Upper lobe of left lung (tissue), 6 donors: Measurements from ENCODE around the gene GPBP1L1. TPM values are rescaled to one million over a fixed set of nuclear protein-coding genes. Genes with fewer than 3 reads are reported as not detected.
"Not testable (repeated sequence)": the region's sequence is repeated elsewhere in the genome, so short reads cannot be mapped to it uniquely, and the experiment has no call there.

Experiments
- ATAC-seq, 2 donors: fragments of 200-7000 bp; cut with Tn5 transposase; one replicate each; pipeline ENCODE4 v1.9.1; 2022; ENCODE audit warnings: mild to moderate bottlenecking in 2 of 2, moderate library complexity in 2 of 2; ENCODE audit not compliant: low FRiP score in 2 of 2
- DNase-seq, 2 donors: peaks; one replicate each; pipeline ENCODE4 v3.0.0-alpha.2; 2019 to 2020
- H3K27ac ChIP-seq, 4 donors: fragments of 200-600 bp; sonication (generic); one replicate each; pipeline ENCODE4 v1.5.1; 2016 to 2019
- H3K27me3 ChIP-seq, 4 donors: fragments of 200-600 bp; sonication (generic); one replicate each; pipeline ENCODE4 v1.5.1; 2017 to 2019
- H3K36me3 ChIP-seq, 4 donors: fragments of 200-600 bp; sonication (generic); one replicate each; pipeline ENCODE4 v1.5.1; 2016 to 2019
- H3K4me1 ChIP-seq, 4 donors: fragments of 200-600 bp; sonication (generic); one replicate each; pipeline ENCODE4 v1.5.1; 2018 to 2019
- H3K4me3 ChIP-seq, 4 donors: fragments of 200-600 bp; sonication (generic); one replicate each; pipeline ENCODE4 v1.5.1; 2017 to 2019; ENCODE audit warnings: mild to moderate bottlenecking in 2 of 4, moderate library complexity in 1 of 4
- H3K9me3 ChIP-seq, 4 donors: fragments of 200-600 bp; sonication (generic); one replicate each; pipeline ENCODE4 v1.5.1; 2018 to 2019
- EP300 ChIP-seq, 4 donors: sonication (generic); formaldehyde crosslinking; IDR thresholded peaks; one replicate each; pipeline ENCODE4 v1.5.1; 2017; ENCODE audit warnings: antibody characterized with exemption in 4 of 4, control low read depth in 2 of 4
- POLR2A ChIP-seq, 4 donors: fragments of 450-650 bp; IDR thresholded peaks; one replicate each; pipeline ENCODE4 v1.5.1; 2016 to 2017; ENCODE audit warnings: antibody characterized with exemption in 4 of 4, mild to moderate bottlenecking in 2 of 4
- POLR2AphosphoS5 ChIP-seq, 2 donors: sonication (generic); formaldehyde crosslinking; IDR thresholded peaks; one replicate each; pipeline ENCODE4 v1.5.1; 2017; ENCODE audit warnings: antibody characterized with exemption in 2 of 2
- WGBS, 2 donors: methylation state at CpG; one replicate each; pipeline ENCODE4 v1.1.5; 2017 to 2018; 5-methylcytosine and 5-hydroxymethylcytosine counted together
- total RNA-seq, 6 donors: library from RNA; depleted of rRNA in 4 of 6; stranded (reverse); fragments of >200 nt in 4 of 6; gene quantifications; one replicate each; pipeline versions ENCODE4 v1.1.0 to v1.2.1, GENCODE V29; 2016 to 2021
- TF ChIP-seq, protein P1 (sequence below), 6 experiments: fragments of 450-650 bp in 4 of 6; fragments of 200-600 bp in 2 of 6; sonication (generic) in 2 of 6; IDR thresholded peaks; one replicate each; pipeline ENCODE4 v1.5.1; 2016 to 2019; ENCODE audit warnings: antibody characterized with exemption in 6 of 6
- donor health status: DM: no; HTN: no; CAD: no; lungs with moderate emphysema.
- donor health status: DM: no; HTN: yes; CAD: no; lungs with severe emphysema.

The GPBP1L1 gene
- total RNA-seq, 6 donors from 2014 or later = 112 to 184 (median 132) TPM

GRCh38 chr1:45723248-45723930 lies 37.1 kb upstream of the GPBP1L1 start:
- H3K4me3 ChIP-seq = no peak overlapping the region
- ATAC-seq = no peak
- H3K36me3 ChIP-seq = peaks cover 0 to 14% (median 4%) of the 10 kb centered on the region in 4 donors

GRCh38 chr1:45722809-45723208 lies 36.5 kb upstream of the GPBP1L1 start:
- WGBS, 2 donors = 75 to 90% methylated on average over 3 of the region's 3 CpGs
- TF ChIP-seq EP300 (IDR thresholded peaks at IDR 0.05) (no peak), POLR2A (IDR thresholded peaks at IDR 0.05) (no peak), POLR2AphosphoS5 (IDR thresholded peaks at IDR 0.05) (no peak)
- TF ChIP-seq, protein P1, sequence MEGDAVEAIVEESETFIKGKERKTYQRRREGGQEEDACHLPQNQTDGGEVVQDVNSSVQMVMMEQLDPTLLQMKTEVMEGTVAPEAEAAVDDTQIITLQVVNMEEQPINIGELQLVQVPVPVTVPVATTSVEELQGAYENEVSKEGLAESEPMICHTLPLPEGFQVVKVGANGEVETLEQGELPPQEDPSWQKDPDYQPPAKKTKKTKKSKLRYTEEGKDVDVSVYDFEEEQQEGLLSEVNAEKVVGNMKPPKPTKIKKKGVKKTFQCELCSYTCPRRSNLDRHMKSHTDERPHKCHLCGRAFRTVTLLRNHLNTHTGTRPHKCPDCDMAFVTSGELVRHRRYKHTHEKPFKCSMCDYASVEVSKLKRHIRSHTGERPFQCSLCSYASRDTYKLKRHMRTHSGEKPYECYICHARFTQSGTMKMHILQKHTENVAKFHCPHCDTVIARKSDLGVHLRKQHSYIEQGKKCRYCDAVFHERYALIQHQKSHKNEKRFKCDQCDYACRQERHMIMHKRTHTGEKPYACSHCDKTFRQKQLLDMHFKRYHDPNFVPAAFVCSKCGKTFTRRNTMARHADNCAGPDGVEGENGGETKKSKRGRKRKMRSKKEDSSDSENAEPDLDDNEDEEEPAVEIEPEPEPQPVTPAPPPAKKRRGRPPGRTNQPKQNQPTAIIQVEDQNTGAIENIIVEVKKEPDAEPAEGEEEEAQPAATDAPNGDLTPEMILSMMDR (IDR thresholded peaks at IDR 0.05) = no peak
- H3K36me3 ChIP-seq = peaks cover 0 to 15% (median 4%) of the 10 kb centered on the region in 4 donors
- no peaks in the 10 kb centered on the region for H3K9me3 ChIP-seq
- no peak overlapping the region for H3K27ac ChIP-seq
- peaks cover 0 to 6% (median 4%) of the 10 kb centered on the region in 4 donors for H3K4me1 ChIP-seq
- DNase-seq (no peak), ATAC-seq (peak in 1 of 2 donors; percentile 50)
- no peaks in the 10 kb centered on the region for H3K27me3 ChIP-seq
- H3K4me3 ChIP-seq = no peak overlapping the region

More at GRCh38 chr1:45723248-45723930, 37.1 kb upstream of the GPBP1L1 start:
- Histone ChIP-seq H3K9me3 (no peaks in the 10 kb centered on the region), H3K4me1 (peaks cover 0 to 6% (median 4%) of the 10 kb centered on the region in 4 donors), H3K27me3 (no peaks in the 10 kb centered on the region), H3K27ac (no peak overlapping the region)
- TF ChIP-seq POLR2AphosphoS5 (IDR thresholded peaks at IDR 0.05) = no peak
- DNase-seq = no peak

DNA sequence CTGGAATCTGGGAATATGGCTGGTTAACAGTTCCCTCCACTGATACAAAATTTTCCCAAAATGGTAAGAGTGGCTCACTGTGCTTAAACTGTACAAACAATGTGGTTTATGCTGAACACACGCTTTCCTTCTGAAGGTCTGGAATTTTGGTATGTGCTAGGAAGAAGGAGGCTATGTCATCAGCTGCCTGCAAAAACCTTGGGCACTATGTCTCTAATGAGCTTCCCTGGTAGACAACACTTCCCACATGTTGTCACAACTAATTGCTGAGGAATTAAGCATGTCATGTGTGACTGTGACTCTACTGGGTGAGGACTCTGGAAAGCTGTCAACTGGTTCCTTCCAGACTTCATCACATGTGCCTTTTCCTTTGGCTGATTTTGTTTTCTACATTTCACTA lies 34.9 kb upstream of the GPBP1L1 start:
- Histone ChIP-seq H3K36me3 (peaks cover 0 to 10% (median 0%) of the 10 kb centered on the region in 4 donors), H3K4me1 (peaks cover 0 to 6% (median 4%) of the 10 kb centered on the region in 4 donors), H3K9me3 (no peaks in the 10 kb centered on the region), H3K27ac (no peak overlapping the region), H3K4me3 (no peak overlapping the region), H3K27me3 (no peaks in the 10 kb centered on the region)
- DNase-seq (no peak), ATAC-seq (no peak)
- TF ChIP-seq EP300 (IDR thresholded peaks at IDR 0.05) (no peak), POLR2A (IDR thresholded peaks at IDR 0.05) (no peak), POLR2AphosphoS5 (IDR thresholded peaks at IDR 0.05) (no peak)
- TF ChIP-seq, protein P1 (IDR thresholded peaks at IDR 0.05) = no peak
- 75 to 90% methylated on average over 1 of the region's 1 CpG for WGBS, 2 donors

GRCh38 chr1:45718289-45718688 lies 32.0 kb upstream of the GPBP1L1 start:
- no peaks in the 10 kb centered on the region for H3K27me3 ChIP-seq
- peaks cover 0 to 35% (median 3%) of the 10 kb centered on the region in 4 donors for H3K36me3 ChIP-seq
- peak in 1 of 2 donors; percentile 55 for ATAC-seq
- no peaks in the 10 kb centered on the region for H3K9me3 ChIP-seq
- H3K4me3 ChIP-seq = no peak overlapping the region
- TF ChIP-seq, protein P1 (IDR thresholded peaks at IDR 0.05) = no peak
- TF ChIP-seq EP300 (IDR thresholded peaks at IDR 0.05) = no peak
- TF ChIP-seq POLR2A (IDR thresholded peaks at IDR 0.05) = no peak
- TF ChIP-seq POLR2AphosphoS5 (IDR thresholded peaks at IDR 0.05) = no peak
- WGBS, 2 donors = 100% methylated on average over 1 of the region's 1 CpG; no CpG with 5 or more reads in 1 of the 2 donors
- H3K4me1 ChIP-seq = peaks cover 0 to 3% (median under 1%) of the 10 kb centered on the region in 4 donors
- no peak for DNase-seq
- H3K27ac ChIP-seq = no peak overlapping the region

DNA sequence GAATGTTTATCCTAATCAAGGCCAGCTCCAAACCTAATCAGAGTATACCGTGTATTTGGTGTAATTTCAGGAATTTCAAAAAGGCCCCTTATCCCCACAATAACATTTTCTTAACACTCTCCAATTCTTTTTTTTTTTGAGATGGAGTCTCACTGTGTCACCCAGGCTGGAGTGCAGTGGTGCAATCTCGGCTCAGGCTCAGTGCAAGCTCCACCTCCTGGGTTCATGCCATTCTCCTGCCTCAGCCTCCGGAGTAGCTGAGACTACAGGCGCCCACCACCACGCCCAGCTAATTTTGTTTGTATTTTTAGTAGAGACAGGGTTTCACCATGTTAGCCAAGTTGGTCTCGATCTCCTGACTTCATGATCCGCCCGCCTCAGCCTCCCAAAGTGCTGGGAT lies 31.1 kb upstream of the GPBP1L1 start:
- not testable (repeated sequence) for ATAC-seq, H3K27ac ChIP-seq, H3K9me3 ChIP-seq, H3K27me3 ChIP-seq, H3K4me3 ChIP-seq, H3K4me1 ChIP-seq
- WGBS, 2 donors = 83 to 84% methylated on average over 8 of the region's 8 CpGs
- peak in 1 of 2 donors; percentile 30 for DNase-seq
- peaks cover 0 to 35% (median 5%) of the 10 kb centered on the region in 4 donors for H3K36me3 ChIP-seq

GRCh38 chr1:45716700-45717099 lies 30.4 kb upstream of the GPBP1L1 start:
- peaks cover 0 to 35% (median 8%) of the 10 kb centered on the region in 4 donors for H3K36me3 ChIP-seq
- no peaks in the 10 kb centered on the region for H3K4me1 ChIP-seq
- TF ChIP-seq POLR2A (IDR thresholded peaks at IDR 0.05) (no peak), EP300 (IDR thresholded peaks at IDR 0.05) (no peak), POLR2AphosphoS5 (IDR thresholded peaks at IDR 0.05) (no peak)
- TF ChIP-seq, protein P1 (IDR thresholded peaks at IDR 0.05) = no peak
- no peak overlapping the region for H3K27ac ChIP-seq
- ATAC-seq (no peak), DNase-seq (no peak)
- WGBS, 2 donors = 89 to 96% methylated on average over 3 of the region's 3 CpGs
- no peaks in the 10 kb centered on the region for H3K9me3 ChIP-seq
- no peaks in the 10 kb centered on the region for H3K27me3 ChIP-seq
- no peak overlapping the region for H3K4me3 ChIP-seq
